Activated CD8-positive, alpha-beta memory T cell treated with anti-CD3 and anti-CD28 coated beads, Interleukin-2, amount 50 U/mL, for 24 hours (primary cell): ENCODE results near the gene INF2.

Experiments
- DNase-seq: peaks from one replicate; pipeline ENCODE4 v3.0.0-alpha.2; 2020; ENCODE audit errors: extremely low read depth

The INF2 gene

DNA sequence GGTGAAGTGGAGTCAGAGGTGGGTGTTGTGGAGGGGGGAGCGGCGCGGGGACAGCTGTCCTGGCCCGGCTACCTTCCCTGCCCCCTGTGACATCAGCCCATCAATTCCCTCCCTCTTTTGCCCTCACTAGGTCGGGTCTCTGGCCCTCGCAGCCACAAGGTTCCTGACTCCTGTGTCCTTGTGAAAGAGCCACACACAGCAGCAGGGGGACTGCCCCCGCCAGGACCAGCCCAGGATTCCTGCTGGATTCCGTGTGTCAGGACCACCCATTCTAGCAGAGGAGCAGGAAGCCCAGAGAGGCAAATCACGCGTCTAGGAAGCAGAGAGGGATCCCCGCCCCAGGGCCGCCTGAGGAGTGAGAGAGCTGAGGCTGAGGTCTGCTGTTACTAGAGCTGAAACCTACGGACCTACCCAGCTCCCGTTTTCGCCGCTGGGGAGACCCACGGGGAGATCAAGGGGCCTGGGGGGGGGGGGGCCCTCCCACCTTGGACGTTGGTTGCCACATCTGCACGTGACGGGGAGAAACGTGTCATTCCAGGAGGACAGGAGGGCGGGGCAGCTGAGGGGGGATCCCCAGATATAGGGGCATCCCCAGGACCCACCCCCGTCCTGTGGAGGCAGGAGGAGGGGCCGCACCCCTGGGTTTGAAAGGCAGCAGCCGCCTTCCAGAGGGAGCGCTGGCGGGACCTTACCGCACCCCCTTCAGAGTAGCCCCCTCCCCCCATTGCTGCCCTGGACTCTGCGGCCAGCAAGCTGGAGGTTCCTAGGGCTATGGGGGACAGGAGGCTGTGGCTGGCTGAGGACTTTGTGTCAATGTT is 12.5 kb upstream of the INF2 start:
- no peak for DNase-seq

DNA sequence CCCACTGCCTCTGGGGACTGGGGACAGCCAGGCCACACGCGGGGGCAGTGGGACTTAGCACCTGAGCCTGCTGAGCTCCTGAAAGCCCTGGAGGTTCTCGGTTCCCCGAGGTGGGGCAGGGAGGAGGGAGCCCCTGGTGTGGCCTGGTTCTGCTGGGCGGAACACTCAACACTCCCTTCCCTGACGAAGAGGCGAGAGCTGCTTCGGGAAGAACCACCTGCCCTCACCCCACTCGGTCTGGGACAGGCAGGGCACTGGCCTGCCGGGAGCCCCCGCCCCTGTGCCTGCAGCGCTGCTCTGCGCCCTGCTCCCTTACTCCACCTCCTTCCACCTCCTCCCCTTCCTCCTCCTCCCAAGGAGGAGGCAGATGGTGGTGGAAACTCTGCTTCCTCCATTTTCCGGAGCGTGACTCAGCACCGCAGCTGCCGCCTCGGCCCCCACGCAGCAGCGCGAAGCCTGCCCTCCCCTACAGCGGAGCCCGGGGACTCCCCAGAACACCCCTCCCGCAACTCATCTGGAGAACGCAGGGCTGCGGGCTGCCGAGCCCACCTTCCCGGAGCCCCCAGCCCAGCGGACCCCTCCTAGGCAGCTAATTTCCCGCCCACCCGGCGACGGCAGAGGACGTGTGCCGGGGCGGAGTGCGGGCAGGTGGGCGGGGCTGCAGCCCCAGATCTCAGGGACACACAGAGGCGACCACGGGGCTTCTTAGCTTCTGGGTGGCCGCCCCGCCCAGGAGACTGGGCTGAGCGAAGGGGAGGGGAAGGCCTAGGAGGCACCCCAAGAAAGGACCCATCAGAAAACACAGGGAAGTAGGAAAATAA is 11.7 kb upstream of the INF2 start:
- DNase-seq: peak; percentile 43

DNA sequence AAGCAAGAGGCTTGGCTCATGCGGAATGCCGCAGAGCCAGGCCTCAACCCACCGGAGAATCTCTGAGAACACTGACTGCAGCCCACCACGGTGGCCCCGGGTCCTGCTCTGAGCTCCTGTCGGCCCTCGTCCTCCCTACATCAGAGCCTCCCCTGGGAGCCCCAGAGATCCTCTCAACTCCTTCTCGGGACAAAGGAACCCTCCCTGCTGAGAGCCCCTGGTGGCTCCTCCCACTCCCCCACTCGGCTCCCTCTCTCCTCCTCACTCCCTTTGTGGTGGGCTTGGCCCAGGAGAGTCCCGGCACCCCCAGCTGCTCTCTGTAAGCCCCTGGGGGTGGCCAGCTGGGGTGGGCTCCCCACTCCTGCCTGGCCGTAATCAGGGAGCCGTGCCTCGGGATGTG is 11.1 kb upstream of the INF2 start:
- no peak for DNase-seq

DNA sequence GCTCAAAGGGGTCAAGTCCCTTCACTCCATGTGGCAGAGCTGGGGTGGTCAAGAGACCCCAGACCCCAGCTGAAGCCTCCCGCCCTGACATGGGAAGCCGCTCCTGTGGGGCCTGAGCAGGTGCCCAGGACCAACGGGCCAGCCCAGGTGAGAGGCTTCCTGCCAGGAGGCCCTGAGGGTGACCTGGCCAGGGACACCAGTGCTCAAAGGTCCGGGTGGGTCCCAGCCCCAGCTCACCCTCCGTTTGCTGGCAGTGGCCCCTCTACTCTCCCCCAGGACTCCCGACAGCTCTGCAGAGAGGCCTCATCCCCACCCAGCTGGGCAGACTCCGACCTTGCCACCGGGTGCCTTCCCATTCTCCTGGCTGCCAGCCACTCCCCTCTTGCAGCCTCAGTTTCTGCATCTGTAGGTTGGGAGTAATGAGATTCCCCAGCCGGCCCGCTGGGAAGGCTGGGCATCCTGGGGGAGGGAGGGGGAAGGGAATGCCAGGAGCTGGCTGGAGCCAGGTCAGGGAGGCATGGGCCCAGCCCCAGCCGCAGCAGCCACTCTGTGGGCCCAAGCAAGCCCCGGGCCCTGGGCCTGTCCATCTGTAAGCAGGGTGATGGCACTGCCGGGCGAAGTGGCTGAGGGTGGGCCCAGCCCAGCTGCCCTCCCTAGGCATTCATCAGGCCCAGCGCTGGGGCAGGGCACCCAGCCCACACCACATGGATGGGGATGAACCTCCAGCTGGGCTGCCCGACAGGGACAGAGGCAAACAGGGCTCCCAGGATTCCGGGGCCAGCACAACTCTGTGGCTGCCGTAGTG is 10.3 kb upstream of the INF2 start:
- no peak for DNase-seq

DNA sequence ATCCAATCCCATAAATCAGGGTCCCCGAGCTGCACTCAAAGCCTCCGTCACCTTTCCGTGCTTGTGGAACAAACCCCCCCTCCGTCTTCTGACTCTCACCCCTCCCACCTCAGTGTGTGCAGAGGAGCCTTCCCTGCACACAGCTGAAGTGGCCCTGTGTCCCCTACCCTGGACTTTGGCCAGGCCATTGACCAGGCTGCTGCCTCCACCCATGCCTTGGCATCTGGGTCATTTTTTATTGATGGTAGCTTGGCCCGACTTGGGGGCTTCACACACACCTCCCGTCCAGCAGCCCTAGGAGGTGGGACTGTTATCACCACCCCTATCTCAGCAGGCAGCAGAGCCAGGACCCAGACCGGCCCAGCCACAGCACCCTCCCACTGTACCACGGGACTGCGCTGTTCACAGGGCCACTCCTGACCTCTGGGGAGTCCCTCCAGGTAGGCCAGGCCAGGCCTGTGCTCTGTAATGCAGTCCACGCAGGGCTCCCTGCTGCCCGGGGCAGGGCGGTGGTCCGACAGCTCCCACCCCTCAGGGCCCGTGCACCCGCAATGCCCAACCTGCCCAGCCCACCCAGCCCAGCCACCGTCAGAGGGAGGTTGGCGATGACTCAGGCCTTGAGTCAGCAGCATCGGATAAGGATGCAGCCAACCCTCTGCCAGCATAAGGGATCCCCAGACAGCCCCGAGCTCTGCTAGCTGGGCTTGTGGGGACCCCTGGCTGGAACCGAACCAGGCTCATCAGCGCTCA is 9.2 kb upstream of the INF2 start:
- DNase-seq: no peak

DNA sequence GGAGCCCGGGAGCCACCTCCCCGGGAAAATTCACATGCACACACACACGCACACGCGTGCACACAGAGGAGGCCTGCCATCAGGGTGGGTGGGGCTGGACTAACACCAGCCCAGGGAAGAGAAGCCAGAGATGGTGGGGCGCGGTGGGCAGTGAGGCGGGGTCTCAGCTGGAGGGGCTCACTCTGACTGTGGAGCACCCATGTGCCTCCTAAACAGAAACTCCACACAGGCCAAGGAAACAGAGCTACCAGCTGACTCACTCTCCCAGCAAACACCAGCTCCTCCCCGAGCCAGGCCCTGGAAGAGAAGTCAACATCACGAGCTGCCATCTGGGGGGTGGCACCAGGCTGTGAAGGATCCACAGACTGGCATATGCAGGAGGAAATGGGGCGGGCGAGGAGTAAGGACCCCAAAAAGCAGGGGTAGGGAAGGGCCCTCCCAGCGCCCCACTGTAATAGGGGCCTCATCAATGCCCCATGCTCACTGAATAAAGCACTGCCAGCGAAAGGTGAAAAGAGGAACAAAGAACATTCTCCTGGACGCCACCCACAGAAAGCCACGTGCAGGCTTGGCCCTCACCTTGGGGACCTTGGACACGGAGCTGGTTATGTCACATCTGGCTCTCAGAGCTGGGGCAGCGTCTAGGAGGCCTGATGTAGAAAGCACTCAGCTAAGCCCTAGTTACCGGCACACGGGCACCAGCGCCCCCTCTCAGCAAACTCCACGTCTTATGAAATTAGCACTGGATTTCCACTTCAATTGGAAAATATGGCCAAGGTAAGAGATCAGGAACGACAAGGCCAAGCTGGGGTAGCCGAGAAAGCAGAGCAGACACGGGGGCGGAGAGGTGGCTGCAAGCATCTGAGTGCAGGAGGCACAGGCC is 8.4 kb upstream of the INF2 start:
- DNase-seq: no peak

DNA sequence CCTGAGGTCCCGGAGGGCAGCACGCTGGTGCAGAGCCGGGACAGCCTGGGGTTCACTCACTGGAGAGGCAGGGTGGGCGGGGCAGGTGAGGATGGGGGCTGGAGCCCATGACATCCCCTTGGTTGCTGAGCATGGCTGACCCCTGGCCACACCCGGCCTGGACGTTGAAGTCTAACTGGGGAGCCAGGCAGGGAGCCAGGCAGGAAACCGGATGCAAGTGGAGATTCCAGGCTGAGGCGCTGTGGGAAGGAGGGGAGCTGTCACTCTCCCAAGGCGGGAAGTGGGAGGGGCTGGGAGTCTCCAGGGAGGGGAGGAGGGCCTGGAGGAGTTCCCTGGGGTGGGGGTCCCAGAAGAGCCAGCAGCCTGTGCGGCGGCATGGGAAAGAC is 7.7 kb upstream of the INF2 start:
- no peak for DNase-seq

DNA sequence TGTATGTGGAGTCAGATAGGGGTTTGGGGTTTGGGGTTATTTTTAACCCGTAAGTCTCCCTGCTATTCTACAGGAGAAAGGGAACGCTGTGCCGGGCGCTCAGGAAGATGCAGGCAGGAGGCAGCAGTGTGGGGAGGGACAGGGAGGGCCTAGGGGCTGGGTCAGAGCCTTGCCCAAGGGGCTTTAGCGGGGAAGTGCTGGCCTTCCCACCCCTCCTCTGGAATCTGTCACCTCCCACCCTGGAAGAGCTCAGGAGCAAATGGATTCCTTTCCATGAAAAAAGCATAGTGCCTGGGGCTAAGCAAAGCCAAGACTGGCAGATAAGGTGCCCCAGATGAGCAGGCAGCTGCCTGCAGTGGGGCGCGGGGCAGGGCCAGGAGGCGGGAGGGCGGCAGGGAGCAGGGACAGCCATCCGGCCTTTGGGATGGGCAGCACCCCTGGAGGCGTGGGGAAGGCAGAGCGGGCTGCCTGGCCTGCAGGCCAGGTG is 7.3 kb upstream of the INF2 start:
- no peak for DNase-seq

DNA sequence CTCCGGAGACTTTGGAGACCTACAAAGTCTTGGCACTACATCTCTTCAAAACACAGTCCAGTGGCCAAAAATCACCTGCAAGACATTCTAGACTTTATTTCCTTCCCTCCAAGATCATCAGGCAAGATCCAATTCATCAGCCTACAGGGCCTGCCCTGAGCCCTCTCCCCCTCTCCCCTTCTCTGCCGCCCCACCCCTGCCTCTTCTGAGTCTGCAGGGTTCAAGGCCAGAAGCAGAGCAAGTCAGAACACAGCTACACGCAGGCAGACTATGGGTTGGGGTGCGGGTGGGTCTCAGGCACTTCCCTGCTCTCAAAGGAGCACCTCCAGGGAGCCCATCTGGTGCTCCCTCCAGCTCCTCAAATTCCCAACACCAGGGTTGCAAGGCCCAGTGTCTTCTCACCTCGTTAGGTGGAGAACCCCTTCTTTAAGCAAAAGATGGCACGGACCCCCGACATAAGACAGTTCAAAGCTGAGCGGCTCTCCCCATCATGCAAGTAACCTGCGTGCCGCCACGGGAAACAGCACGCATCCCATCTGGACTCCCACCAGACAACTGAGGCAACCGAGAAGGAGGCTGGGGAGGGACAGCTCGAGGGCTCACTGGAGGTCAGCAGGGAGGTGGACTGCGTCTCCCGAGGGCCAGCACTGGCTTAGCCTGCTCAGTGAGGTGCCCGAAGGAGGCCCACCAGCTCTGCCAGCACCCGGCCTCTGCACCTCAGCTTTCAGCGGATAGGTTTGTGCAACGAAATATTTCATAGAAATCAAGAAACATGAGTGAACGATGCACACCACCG is 5.6 kb upstream of the INF2 start:
- DNase-seq: no peak

DNA sequence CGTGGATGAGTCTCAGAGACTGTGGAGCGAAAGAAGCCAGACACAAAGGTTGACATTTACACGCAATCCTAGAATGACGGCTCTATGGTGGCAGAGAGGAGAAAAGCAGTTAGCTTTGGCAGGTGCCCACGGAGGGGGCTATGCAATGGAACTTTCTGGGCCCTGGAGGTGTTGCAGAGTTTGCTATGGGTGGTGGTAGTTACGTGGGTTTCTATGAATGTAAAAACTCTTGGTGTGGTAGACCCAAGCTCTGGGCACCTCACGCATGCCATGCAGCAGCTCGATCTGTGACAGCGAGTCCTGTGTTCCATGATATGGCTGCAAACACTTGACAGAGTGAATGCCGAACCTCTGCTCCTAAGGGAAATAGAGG is 5.0 kb upstream of the INF2 start:
- no peak for DNase-seq

DNA sequence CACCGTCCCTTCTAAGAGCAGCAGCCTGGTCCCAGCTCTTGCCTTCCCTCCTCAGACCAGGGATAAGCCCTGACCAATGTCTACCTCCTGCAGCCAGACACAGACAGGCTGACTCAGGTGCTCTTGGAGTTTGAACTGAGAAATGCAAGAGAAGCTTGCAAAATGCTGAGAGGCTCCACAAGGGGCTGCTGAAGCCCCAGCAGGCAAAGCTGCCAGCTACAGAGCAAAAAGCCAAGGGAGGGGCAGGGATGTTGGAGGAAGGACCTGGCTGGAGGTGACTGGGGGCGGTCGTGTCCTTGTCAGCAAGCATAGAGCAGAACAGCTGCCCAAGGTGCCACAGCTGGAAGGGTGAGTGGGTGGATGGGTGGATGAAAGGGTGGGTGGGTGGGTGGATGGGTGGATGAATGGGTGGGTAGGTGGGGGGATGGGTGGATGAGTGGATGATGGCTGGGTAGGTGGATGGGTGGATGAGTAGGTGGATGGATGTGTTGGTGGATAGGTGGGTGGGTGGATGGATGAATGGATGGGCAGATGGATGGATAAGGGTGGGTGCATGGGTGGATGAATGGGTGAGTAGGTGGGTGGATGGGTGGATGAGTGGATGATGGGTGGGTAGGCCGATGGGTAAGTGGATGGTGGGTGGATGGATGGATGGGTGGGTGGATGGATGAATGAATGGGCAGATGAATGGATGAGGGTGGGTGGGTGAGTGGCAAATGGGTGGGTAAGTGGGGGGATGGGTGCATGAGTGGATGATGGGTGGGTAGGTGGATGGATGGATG is 4.0 kb upstream of the INF2 start:
- DNase-seq: no peak

DNA sequence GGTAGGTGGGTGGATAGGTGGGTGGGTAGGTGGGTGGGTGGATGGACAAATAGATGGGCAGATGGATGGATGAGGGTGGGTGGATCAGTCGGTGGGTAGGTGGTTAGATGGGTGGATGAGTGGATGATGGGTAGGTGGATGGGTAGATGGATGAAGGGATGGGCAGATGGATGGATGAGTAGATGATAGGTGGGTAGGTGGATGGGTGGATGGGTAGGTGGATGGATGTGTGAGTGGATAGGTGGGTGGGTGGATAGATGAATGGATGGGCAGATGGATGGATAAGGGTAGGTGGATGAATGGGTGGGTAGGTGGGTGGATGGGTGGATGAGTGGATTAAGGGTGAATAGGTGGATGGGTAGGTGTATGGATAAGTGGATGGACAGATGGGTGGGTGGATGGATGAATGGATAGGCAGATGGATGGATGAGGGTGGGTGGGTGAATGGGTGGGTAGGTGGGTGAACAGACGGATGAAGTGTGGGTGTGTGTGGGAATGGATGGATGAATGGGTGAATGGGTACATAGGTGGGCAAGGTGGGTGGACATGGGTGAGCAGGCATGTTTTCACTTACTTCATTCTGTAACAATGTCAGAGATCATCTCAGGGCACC is 3.3 kb upstream of the INF2 start:
- no peak for DNase-seq

DNA sequence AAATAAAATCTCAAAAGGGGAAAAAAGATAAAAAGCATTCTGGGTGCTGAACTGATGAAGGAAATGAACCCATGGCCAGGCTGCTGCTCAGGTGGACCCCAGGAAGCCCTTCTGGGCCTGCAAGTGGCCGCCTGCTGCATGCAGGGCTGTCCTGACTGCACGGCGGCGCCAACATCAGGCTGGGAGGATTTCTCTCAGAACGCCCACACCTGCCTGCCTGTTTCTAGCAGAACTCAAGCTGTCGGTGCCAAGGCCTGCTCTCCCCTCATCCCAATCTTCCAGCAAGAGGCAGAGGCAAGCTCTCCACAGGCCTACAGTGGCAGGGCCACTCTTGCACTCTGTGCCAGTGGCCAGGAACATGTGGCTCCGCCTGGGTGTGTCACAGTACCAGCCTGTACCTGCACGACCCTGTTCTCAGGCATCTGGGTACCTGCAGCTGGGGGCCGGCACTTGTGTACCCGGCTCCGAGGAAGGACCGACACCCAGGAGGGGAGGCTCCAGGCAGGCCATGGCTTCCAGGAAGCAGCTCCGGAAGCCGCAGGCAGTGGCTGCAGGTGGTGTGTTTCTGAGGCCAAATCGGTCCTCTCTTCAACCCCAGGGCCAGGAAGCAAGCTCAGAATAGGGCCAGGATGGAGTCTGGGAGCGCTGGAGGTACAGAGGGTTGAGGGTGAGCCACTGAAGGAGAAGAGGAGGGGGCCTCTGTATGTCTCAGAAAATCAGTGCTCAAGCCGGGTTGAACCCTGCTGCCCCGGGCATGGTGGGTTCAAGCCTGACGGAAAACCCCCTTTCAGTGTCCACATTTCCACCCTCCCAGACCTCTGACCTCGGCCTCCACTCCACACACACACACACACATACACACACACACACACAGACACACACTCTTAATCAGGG is 2.5 kb upstream of the INF2 start:
- no peak for DNase-seq

DNA sequence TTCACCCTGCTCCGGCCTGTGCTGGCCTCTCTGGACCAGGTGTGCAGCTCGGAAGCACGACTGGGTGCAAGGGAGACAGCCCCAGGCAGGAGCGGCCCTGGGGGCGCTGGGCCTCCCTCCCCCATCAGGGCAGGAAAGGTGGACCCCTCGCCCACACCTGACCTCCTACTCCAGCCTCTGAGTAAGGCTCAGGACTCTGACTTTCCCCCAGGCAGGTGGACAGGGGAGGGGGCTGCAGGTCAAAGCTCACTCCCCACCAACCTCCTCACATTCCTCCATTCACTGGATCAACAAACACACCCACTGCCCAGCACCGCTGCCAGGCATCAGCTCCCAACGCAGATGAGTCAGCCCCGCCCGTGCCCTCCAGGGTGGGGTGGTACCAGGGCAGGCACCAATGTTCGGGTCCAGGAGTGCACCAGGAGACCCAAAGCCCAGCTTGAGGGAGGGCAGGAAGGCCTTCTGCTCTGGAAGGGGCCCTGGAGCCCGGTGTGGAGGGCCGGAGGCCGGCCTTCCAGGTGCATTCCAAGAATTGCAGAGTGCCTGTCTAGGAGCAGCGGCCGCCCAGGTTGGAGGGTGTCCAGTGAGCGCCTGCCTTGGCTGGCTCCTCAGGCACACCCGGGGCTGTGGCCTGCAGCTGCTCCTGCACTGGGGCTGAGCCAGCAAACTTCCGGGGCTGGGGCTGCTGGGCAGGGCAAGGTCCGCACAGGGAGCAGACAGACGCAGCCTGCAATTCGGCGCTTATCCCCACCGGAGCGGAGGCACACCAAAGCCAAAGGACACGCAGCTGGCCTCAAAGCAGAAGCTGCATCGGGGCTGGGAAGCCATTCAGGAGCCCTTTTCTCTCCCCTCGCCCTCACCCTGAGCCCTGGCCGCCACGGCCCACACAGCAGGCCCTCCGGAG is 1.6 kb upstream of the INF2 start:
- DNase-seq: no peak

DNA sequence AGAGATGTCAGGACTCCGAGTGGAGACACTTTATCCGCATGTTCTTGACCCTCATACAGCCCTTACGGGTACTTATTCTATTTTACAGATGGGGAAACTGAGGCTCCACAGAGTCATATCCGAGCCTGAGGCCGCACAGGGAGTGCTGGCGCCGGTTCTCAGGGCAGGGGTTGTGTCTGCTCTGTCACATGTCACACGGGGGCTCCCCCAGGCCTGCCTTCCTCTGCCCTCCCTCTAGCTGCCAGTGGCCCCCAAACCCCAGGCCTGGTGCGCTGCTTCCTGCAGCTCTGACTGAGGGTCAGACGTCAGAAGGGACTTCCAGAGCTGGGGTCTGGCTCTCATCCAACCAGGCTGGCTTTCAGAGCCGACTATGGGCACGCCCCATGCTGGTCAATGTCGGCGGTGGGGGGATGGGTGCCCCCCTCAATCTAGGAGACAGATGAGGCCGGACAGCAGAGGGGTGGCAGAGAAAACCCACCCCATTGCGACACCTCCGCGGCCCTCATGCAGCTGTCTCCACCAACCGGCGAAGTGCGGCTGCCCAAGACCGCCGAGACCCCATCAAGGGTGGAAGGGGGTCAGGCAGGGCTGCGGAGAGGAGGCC is 811 bp upstream of the INF2 start:
- DNase-seq: no peak
